ENCODE data around the gene ZBTB14. TPM values are rescaled to one million over a fixed set of nuclear protein-coding genes. Genes with fewer than 3 reads are reported as not detected.

Gene ZBTB14
- total RNA-seq, 2 donors from 2014 or later = 14.7 to 15.9 TPM

DNA sequence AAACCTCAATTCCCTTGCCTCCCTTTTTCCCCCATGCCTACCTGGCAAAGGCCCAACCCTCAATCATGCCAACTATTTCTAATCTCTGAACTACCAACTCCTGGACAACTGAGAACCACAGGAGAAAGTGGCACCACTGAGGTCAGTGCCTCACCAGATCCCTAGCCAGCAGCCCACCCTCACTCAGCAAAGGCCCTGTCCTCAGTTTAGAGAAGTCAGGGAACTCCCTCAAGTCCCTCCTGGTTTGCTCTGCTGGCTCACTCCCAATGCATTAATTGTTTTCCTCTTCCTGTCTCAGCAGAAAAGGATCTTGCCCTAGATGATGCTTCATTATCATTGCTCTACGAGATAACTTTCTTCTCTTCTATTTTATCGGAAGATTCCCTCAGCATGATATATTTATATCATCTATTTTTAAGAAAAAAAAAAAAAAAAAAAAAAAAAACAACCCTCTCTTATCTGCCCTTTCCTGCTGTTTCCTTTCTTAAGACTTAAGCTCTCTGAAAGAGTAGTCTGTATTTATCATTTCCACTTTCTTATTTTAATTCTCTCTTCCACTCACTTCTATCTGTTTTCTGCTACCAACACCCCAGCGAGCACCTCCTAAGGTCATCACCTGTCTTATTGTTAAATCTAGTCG lies 22.7 kb upstream of the ZBTB14 start:
- H3K27ac Mint-ChIP-seq = no peak overlapping the region
- Histone ChIP-seq H3K9ac (ENCODE audit: extremely low read depth, low read length, poor library complexity, severe bottlenecking) (no peak overlapping the region), H3K9me3 (ENCODE audit: control insufficient read depth, low read length) (no peaks in the 10 kb centered on the region), H3K4me3 (ENCODE audit: low read length) (no peak overlapping the region), H3K27ac (ENCODE audit: low read depth, low read length) (no peak overlapping the region), H3K4me1 (ENCODE audit: control insufficient read depth, insufficient read depth, low read length) (no peaks in the 10 kb centered on the region), H3K36me3 (ENCODE audit: control insufficient read depth, insufficient read depth, low read length) (no peaks in the 10 kb centered on the region), H3K27me3 (ENCODE audit: control insufficient read depth, insufficient read depth, low read length, poor library complexity, severe bottlenecking) (peaks cover 6% of the 10 kb centered on the region)
- H3K36me3 Mint-ChIP-seq (ENCODE audit: low read depth) = no peaks in the 10 kb centered on the region
- peaks cover 8% of the 10 kb centered on the region for H3K4me1 Mint-ChIP-seq
- H3K4me3 Mint-ChIP-seq = no peak overlapping the region
- H3K9me3 Mint-ChIP-seq = no peaks in the 10 kb centered on the region
- 82% methylated on average over 4 of the region's 4 CpGs; no CpG with 5 or more reads in 1 of the 2 experiments for WGBS, 2 experiments (ENCODE audit: insufficient coverage in 1 of 2, insufficient read length in 1 of 2)
- TF ChIP-seq, protein P1, sequence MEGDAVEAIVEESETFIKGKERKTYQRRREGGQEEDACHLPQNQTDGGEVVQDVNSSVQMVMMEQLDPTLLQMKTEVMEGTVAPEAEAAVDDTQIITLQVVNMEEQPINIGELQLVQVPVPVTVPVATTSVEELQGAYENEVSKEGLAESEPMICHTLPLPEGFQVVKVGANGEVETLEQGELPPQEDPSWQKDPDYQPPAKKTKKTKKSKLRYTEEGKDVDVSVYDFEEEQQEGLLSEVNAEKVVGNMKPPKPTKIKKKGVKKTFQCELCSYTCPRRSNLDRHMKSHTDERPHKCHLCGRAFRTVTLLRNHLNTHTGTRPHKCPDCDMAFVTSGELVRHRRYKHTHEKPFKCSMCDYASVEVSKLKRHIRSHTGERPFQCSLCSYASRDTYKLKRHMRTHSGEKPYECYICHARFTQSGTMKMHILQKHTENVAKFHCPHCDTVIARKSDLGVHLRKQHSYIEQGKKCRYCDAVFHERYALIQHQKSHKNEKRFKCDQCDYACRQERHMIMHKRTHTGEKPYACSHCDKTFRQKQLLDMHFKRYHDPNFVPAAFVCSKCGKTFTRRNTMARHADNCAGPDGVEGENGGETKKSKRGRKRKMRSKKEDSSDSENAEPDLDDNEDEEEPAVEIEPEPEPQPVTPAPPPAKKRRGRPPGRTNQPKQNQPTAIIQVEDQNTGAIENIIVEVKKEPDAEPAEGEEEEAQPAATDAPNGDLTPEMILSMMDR (conservative IDR thresholded peaks at IDR 0.05) = no peak
- H3K27me3 Mint-ChIP-seq (ENCODE audit: insufficient read depth) = peaks cover 3% of the 10 kb centered on the region
- no peak for DNase-seq

DNA sequence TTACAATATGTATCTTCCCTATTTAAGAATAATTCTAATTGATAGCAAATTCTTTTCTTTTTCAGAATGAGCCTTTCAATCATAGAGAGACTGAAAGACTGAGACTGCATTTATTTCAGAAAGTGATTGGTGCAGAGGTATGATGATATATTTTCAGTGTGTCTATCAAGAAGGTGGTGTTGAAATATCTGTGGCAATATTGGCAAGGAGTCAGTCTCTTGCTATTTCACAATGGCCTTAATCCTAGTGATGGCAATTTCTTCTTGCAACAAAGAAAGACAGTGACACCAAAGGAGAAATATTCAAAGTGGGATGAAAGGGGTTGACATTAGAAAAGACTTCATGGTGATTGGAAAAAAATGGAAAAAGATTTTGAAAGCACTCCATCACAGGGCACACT lies 21.7 kb upstream of the ZBTB14 start:
- H3K27me3 Mint-ChIP-seq (ENCODE audit: insufficient read depth) = no peaks in the 10 kb centered on the region
- H3K27ac Mint-ChIP-seq = no peak overlapping the region
- no peaks in the 10 kb centered on the region for H3K36me3 Mint-ChIP-seq (ENCODE audit: low read depth)

DNA sequence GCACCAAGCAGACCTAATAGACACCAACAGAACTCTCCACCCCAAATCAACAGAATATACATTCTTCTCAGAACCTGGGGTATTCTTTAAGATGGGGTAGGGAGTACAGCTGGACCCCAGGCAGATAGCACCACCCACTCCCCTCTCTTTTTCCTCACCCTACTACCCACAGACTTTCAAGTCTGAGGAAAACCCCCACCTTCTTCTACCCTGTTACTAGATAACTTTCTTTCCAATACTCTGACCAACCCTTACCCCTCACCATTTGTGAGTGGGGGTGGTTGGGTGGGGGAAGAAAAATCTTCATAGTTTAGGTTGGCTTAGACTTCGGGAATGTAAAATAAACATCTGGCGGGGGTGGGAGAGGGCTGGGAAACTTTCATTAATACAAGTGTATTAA lies 20.3 kb upstream of the ZBTB14 start:
- Histone ChIP-seq H3K27me3 (ENCODE audit: control insufficient read depth, insufficient read depth, low read length, poor library complexity, severe bottlenecking) (peaks cover 6% of the 10 kb centered on the region), H3K9ac (ENCODE audit: extremely low read depth, low read length, poor library complexity, severe bottlenecking) (no peak overlapping the region), H3K27ac (ENCODE audit: low read depth, low read length) (no peak overlapping the region), H3K4me3 (ENCODE audit: low read length) (no peak overlapping the region), H3K36me3 (ENCODE audit: control insufficient read depth, insufficient read depth, low read length) (no peaks in the 10 kb centered on the region), H3K4me1 (ENCODE audit: control insufficient read depth, insufficient read depth, low read length) (no peaks in the 10 kb centered on the region), H3K9me3 (ENCODE audit: control insufficient read depth, low read length) (no peaks in the 10 kb centered on the region)
- Mint-ChIP-seq H3K9me3 (no peaks in the 10 kb centered on the region), H3K4me1 (peaks cover 8% of the 10 kb centered on the region), H3K27me3 (ENCODE audit: insufficient read depth) (no peaks in the 10 kb centered on the region), H3K4me3 (no peak overlapping the region), H3K27ac (no peak overlapping the region), H3K36me3 (ENCODE audit: low read depth) (no peaks in the 10 kb centered on the region)
- WGBS, 2 experiments (ENCODE audit: insufficient coverage in 1 of 2, insufficient read length in 1 of 2) = no CpG with 5 or more reads among the region's 2 CpGs
- DNase-seq = no peak
- TF ChIP-seq, protein P1 (conservative IDR thresholded peaks at IDR 0.05) = no peak

More for the DNA sequence above, 21.7 kb upstream of the ZBTB14 start:
- H3K4me1 ChIP-seq (ENCODE audit: control insufficient read depth, insufficient read depth, low read length) = no peaks in the 10 kb centered on the region
- Mint-ChIP-seq H3K4me1 (peaks cover 8% of the 10 kb centered on the region), H3K4me3 (no peak overlapping the region), H3K9me3 (no peaks in the 10 kb centered on the region)
- H3K27me3 ChIP-seq (ENCODE audit: control insufficient read depth, insufficient read depth, low read length, poor library complexity, severe bottlenecking) = peaks cover 6% of the 10 kb centered on the region
- H3K27ac ChIP-seq (ENCODE audit: low read depth, low read length) = no peak overlapping the region
- H3K9ac ChIP-seq (ENCODE audit: extremely low read depth, low read length, poor library complexity, severe bottlenecking) = no peak overlapping the region
- no peaks in the 10 kb centered on the region for H3K36me3 ChIP-seq (ENCODE audit: control insufficient read depth, insufficient read depth, low read length)
- no peak overlapping the region for H3K4me3 ChIP-seq (ENCODE audit: low read length)
- TF ChIP-seq, protein P1 (conservative IDR thresholded peaks at IDR 0.05) = no peak
- no peak for DNase-seq
- H3K9me3 ChIP-seq (ENCODE audit: control insufficient read depth, low read length) = no peaks in the 10 kb centered on the region
